PC-3 (cell line): ENCODE data around the gene ADAT1.

Experiments used
- EZH2phosphoT487 ChIP-seq: fragments of 300-600 bp; sonication (generic); IDR thresholded peaks from 2 replicates; pipeline ENCODE4 v1.6.1; 2018; ENCODE audit warnings: mild to moderate bottlenecking, antibody characterized with exemption, low read length, borderline replicate concordance
- TF ChIP-seq, protein P1 (sequence below): fragments of 300-600 bp; sonication (generic); conservative IDR thresholded peaks from 2 replicates; pipeline ENCODE4 v1.5.1; 2017; ENCODE audit warnings: antibody characterized with exemption, low read depth, mild to moderate bottlenecking, low read length

DNA sequence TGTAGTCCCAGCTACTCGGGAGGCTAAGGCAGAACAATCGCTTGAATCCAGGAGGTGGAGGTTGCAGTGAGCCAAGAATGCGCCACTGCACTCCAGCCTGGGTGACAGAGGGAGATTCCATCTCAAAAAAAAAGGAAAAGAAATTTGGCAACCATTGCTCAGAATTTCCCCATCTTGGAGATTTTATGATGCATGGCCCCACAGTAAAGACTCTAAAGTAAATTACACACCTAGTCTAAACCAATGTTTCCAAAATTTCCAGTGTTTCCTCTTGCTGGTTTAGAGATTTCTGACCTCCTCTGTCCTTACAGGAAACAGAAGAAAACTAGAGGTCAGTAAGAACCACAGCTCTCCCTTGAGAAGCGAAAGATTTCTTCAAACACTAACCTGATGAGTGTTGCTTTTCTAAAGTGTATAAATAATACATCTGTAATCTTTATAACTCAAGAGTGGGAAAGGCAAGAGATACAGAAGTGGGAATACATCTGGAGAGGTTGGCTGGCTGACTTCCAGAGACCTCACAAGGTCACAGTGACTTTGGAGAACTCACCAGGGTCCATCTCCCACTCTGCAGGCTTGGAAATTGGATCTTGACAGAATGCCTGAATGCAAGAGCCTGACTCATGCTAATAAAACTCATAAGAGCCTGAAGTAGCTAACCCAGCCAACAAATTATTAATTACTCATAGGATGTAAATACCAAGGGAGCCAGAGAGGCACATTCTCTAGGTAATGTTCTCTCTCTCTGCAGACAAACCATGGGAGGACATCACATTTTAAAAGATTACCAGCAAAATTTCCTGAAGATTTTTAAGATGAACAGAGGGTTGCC is 8.8 kb downstream of the ADAT1 start:
- TF ChIP-seq, protein P1, sequence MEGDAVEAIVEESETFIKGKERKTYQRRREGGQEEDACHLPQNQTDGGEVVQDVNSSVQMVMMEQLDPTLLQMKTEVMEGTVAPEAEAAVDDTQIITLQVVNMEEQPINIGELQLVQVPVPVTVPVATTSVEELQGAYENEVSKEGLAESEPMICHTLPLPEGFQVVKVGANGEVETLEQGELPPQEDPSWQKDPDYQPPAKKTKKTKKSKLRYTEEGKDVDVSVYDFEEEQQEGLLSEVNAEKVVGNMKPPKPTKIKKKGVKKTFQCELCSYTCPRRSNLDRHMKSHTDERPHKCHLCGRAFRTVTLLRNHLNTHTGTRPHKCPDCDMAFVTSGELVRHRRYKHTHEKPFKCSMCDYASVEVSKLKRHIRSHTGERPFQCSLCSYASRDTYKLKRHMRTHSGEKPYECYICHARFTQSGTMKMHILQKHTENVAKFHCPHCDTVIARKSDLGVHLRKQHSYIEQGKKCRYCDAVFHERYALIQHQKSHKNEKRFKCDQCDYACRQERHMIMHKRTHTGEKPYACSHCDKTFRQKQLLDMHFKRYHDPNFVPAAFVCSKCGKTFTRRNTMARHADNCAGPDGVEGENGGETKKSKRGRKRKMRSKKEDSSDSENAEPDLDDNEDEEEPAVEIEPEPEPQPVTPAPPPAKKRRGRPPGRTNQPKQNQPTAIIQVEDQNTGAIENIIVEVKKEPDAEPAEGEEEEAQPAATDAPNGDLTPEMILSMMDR = no peak
- no peak for TF ChIP-seq EZH2phosphoT487
